Stimulated activated CD4-positive, alpha-beta T cell treated with anti-CD3 and anti-CD28 coated beads, Interleukin-1b, Interleukin-23, amount 100 ng/mL, for 1 hour (primary cell): ENCODE data around the gene APOB.

Experiments used
- DNase-seq, 2 donors: peaks; one replicate each; pipeline ENCODE4 v3.0.0-alpha.2; 2020; ENCODE audit warnings: low read depth in 2 of 2

The APOB gene

GRCh38 chr2:21050164-21050563 lies 6.3 kb upstream of the APOB start:
- no peak for DNase-seq

GRCh38 chr2:21047141-21048009 lies 3.5 kb upstream of the APOB start:
- DNase-seq: no peak

- DNase-seq: no peak
These were observed 2.6 kb upstream of the APOB start for GRCh38 chr2:21046506-21046905.

GRCh38 chr2:21044694-21045371 lies 960 bp upstream of the APOB start:
- no peak for DNase-seq

DNA sequence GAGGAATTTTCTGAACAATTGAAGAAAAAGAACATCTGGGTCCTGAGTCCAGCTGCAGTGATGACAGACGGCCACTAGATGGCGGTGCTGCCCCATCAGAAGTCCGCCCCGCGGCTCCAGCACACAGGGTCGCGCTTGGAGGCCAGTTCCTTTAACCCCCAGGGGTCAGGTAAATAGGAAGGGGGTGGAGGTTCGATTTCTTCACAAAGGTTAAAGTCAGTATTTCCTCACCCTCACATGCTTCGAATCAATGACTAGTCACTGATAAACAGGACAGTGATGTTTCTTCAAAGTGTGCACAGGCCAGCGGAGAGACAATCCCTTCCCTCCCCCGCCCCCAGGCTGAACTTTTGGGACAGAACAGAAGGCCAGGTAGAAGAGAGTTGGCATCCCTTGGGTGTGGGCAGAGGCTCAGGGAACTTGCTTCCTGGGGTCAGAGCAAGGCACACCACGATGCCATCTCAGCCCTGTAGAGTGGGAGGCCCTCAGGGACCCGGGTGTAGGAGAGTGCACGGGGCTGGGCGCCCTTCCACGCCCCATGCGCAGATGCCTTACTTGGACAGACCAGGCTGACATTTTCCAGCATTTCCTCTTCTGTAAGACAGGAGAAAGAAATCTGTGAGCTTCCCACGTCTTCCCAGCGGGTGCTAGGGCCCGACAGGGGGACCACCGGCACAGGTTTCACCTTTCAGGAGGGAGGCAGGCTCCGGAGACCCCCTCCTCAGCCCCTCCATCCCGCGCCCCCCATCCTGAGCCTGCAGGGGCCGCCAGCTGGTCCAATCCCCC lies 722 bp downstream of the APOB start:
- DNase-seq: peak; percentile 5 to 30

DNA sequence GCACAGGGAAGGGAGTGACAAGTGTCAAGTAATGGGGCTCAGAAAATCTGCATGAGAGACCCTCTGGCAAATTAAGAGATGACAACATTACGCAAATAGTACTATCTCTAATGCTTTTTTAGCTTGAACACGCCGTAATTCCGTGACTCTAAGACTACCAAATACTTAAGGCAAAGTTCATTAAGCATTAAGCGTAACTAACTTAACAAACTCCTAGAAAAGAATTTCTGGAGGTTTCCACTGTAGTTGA lies 1.2 kb downstream of the APOB start:
- DNase-seq: no peak

- no peak for DNase-seq
These were observed 1.7 kb downstream of the APOB start for GRCh38 chr2:21041943-21042707.

DNA sequence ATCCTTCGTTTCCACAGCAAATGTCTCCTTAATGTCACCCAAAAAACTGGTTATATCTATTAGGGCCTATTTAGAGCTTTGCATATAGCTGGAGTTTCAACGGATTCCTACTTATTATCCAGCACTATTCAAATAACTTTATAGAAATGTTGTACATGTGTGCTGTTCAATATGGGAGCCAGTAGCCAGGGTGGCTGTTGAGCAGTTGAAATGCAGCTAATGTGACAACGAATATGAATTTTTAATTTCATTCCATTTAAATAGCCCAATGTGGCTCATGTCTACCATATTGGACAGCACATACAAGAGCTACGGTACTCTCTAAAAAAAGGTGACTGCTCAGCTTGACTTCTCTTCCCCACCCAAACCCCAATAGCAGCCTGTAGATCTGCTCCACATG lies 2.4 kb downstream of the APOB start:
- no peak for DNase-seq

- DNase-seq: no peak
These were observed 3.1 kb downstream of the APOB start for GRCh38 chr2:21040468-21041377.

DNA sequence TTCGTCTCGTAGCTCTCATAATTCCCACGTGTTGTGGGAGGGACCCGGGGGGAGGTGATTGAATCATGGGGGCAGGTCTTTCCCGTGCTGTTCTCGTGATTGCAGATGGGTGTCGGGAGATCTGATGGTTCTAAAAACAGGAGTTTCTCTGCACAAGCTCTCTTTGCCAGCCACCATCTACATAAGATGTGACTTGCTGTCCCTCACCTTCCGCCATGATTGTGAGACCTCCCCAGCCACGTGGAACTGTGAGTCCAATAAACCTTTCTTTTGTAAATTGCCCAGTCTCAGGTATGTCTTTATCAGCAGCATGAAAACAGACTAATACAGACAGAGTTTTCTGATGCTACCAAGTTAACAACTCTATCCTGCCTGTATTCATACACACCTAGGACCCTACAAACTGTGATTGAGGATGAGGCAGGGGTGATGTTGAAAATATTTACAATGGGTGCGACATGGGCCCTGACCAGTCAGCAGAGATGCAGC lies 3.9 kb downstream of the APOB start:
- no peak for DNase-seq

DNA sequence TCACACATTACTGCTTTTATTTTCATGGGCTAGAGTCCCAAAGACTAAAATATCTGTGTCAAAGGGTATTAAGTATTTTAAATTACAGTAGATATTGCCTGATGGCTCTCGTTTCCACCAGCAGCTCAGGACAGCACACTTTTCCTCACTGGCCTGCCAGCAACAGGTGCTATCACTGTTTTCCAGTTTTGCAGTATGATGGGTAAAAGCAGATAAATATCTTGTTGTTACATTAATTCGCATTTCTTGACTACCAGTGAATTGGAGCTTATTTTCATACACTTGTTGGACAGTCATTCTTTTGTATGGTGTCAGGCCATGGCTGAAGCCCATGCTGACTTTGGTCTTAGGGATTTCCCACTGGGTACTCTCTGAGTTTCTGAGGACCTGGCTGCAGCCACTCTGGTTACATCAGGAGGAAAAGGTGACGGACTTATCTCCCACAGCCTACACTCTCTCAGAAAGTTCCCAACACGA lies 4.8 kb downstream of the APOB start:
- DNase-seq: no peak

- no peak for DNase-seq
These were observed 5.3 kb downstream of the APOB start for GRCh38 chr2:21038403-21039073.

GRCh38 chr2:21037671-21038108 lies 6.2 kb downstream of the APOB start:
- DNase-seq: no peak

DNA sequence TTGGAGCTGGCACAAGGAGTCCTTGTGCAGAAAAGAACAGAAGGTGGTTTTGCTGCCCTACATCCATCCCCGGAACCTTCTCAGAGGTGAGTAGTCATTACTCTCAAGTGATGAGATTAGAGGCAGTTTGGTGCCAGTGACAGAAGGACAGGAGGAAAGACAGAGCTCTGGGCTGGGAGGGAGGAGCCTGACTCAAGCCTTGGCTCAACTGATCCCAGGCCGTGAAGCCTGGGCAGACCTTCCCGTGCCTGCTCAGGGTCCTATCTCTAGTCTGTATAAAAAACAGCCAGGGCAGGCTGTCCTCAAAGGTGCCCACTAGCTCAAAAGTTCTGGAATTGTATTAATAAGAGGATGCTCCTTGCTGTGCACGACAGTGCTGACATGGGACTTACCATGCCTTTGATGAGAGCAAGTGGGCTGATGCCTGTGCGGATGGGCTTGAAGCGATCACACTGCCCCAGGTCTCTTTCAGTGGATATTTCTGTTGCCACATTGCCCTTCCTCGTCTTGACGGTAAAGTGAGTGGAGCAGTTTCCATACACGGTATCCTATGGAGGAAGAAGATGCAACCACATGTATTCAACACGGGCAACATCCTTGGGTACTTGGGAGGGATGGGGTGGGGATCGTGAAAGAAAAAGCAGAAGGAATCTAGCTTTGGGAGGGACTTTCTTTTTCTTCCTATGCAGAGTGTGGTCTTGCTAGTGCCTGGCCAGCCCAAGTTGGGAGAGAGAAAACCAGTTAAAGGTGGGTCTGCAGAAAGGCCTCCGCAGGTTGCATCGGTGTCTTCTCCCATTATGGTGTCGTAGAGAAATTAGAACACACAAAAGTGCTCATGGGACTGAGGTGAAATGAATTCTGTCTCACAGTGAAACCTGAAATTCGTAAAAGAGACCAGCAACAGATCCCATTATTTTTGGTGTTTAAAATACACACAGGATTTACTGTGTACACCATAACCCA lies 6.9 kb downstream of the APOB start:
- no peak for DNase-seq

DNA sequence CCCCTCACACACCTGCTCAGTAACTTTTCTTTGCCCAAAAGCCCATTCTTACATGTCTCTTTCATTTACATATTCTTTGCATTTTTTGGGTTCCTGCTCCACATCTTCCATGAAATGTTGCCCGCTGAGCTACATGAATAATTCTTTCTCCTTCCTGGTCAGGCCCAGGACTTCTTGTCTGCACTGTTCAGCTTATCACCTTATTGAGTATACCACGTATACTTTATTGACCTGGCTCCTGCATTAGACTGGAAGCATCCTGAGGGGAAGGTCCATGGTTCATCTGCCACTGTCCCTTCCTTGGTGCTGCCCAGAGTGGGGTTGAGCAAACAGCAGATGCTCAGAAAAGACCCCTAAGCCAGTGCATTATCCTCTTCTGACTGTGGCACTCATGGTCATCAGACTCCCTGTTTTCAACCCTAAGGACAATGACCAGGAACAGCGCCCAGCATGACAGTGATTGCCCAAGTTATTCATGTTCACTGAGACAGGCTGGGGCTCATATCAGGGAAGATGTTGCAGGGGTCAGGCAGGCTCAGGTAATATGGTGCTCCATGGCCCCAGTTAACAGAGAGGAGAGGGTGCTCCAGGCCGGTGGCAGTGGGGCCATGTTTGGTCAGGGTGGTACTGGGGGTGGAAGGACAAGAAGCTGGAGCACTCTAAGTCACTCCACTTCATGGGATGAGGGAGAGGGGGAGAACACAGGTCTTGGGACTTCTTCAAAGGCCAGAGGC lies 7.7 kb downstream of the APOB start:
- DNase-seq: no peak

GRCh38 chr2:21035282-21035973 lies 8.4 kb downstream of the APOB start:
- DNase-seq: no peak

GRCh38 chr2:21034972-21035279 lies 8.9 kb downstream of the APOB start:
- DNase-seq: no peak
